ENCODE results near the gene FMNL1.

GRCh38 chr17:45277216-45277849 is 55.6 kb downstream of the FMNL1 start:
- TF ChIP-seq POLR2AphosphoS5 (IDR thresholded peaks at IDR 0.05) (peak; percentile 12 to 75), EP300 (IDR thresholded peaks at IDR 0.05) (no peak), POLR2A (IDR thresholded peaks at IDR 0.05) (no peak)
- TF ChIP-seq, protein P1, sequence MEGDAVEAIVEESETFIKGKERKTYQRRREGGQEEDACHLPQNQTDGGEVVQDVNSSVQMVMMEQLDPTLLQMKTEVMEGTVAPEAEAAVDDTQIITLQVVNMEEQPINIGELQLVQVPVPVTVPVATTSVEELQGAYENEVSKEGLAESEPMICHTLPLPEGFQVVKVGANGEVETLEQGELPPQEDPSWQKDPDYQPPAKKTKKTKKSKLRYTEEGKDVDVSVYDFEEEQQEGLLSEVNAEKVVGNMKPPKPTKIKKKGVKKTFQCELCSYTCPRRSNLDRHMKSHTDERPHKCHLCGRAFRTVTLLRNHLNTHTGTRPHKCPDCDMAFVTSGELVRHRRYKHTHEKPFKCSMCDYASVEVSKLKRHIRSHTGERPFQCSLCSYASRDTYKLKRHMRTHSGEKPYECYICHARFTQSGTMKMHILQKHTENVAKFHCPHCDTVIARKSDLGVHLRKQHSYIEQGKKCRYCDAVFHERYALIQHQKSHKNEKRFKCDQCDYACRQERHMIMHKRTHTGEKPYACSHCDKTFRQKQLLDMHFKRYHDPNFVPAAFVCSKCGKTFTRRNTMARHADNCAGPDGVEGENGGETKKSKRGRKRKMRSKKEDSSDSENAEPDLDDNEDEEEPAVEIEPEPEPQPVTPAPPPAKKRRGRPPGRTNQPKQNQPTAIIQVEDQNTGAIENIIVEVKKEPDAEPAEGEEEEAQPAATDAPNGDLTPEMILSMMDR (IDR thresholded peaks at IDR 0.05), result peak; percentile 74 to 93 (median 88)

Measured in upper lobe of left lung (tissue), 4 donors.